B cell (primary cell): Measurements from ENCODE around the gene CASR. TPM values are rescaled to one million over a fixed set of nuclear protein-coding genes. Genes with fewer than 3 reads are reported as not detected.

Source experiments
- ATAC-seq: fragments of 200-7000 bp; cut with Tn5 transposase; one replicate; pipeline ENCODE4 v1.10.0; 2021; ENCODE audit warnings: low read depth, mild to moderate bottlenecking, moderate number of reproducible peaks, moderate library complexity
- CTCF ChIA-PET: fragments of 350-600 bp; sonication (Branson Sonifier 250); formaldehyde crosslinking; loops from one replicate; lab custom pipeline; 2021; ENCODE audit warnings: antibody characterized with exemption, inconsistent platforms; lab: Charles Lee
- POLR2A ChIA-PET: fragments of 350-600 bp; sonication (Branson Sonifier 250); formaldehyde crosslinking; loops from one replicate; lab custom pipeline; 2021; ENCODE audit warnings: antibody characterized with exemption; lab: Charles Lee
- DNase-seq: peaks from one replicate; pipeline ENCODE4 v3.0.0; 2013
- H2AFZ ChIP-seq: 2 replicates; pipeline ENCODE4 v1.6.1; 2012; ENCODE audit warnings: mild to moderate bottlenecking, low read depth, low read length; ENCODE audit not compliant: insufficient read depth, poor library complexity, severe bottlenecking
- H3K27ac ChIP-seq, 2 donors: 1 replicate in 1 of 2; 2 replicates in 1 of 2; pipeline ENCODE4 v1.5.1; 2012 to 2013; ENCODE audit warnings: low read length in 2 of 2, mild to moderate bottlenecking in 2 of 2, moderate library complexity in 1 of 2
- H3K27me3 ChIP-seq, 4 experiments: fragments of 200-600 bp in 1 of 4; sonication (generic) in 1 of 4; replicated peaks in 1 of 4; 1 replicate in 2 of 4; 2 replicates in 2 of 4; pipeline versions ENCODE4 v1.6.1 to v1.7.0; 2013 to 2016; ENCODE audit warnings: low read length in 3 of 4, mild to moderate bottlenecking in 2 of 4, mixed read lengths in 1 of 4, moderate library complexity in 1 of 4; ENCODE audit not compliant: insufficient read depth in 4 of 4, control insufficient read depth in 3 of 4; ENCODE audit errors: control extremely low read depth in 1 of 4
- H3K36me3 ChIP-seq, 2 experiments: replicated peaks in 1 of 2; 1 replicate in 1 of 2; 2 replicates in 1 of 2; pipeline versions ENCODE4 v1.6.1 to v1.7.1; 2013; ENCODE audit warnings: low read length in 1 of 2; ENCODE audit not compliant: insufficient read depth in 2 of 2, control insufficient read depth in 1 of 2; ENCODE audit errors: control extremely low read depth in 1 of 2, extremely low read depth in 1 of 2
- H3K4me1 ChIP-seq, 2 donors: fragments of 200-600 bp in 1 of 2; sonication (generic) in 1 of 2; 1 replicate in 1 of 2; 2 replicates in 1 of 2; pipeline versions ENCODE4 v1.5.1 to v1.6.1; 2013 to 2017; ENCODE audit warnings: low read length in 2 of 2; ENCODE audit not compliant: control insufficient read depth in 2 of 2, insufficient read depth in 2 of 2
- H3K4me2 ChIP-seq: replicated peaks from 2 replicates; pipeline ENCODE3; 2012; ENCODE audit warnings: mild to moderate bottlenecking, low read depth, low read length; ENCODE audit not compliant: poor library complexity, severe bottlenecking
- H3K4me3 ChIP-seq, 5 experiments: fragments of 200-600 bp in 1 of 5; sonication (generic) in 1 of 5; 1 replicate in 3 of 5; 2 replicates in 2 of 5; pipeline versions ENCODE4 v1.5.1 to v1.7.0; 2011 to 2016; ENCODE audit warnings: low read length in 4 of 5, mild to moderate bottlenecking in 4 of 5, low read depth in 2 of 5, control low read depth in 1 of 5, moderate library complexity in 1 of 5; ENCODE audit not compliant: insufficient read depth in 1 of 5; ENCODE audit errors: control extremely low read depth in 1 of 5, extremely low read depth in 1 of 5
- H3K79me2 ChIP-seq: fragments of 200-600 bp; sonication (generic); one replicate; pipeline ENCODE4 v1.6.0; 2016; ENCODE audit warnings: low read length; ENCODE audit not compliant: control insufficient read depth, insufficient read depth
- H3K9ac ChIP-seq: fragments of 200-600 bp; sonication (generic); 2 replicates; pipeline ENCODE4 v1.6.1; 2017; ENCODE audit warnings: mild to moderate bottlenecking, low read length, moderate library complexity
- H3K9me3 ChIP-seq, 3 donors: one replicate each; pipeline versions ENCODE4 v1.6.1 to v1.7.1; 2013; ENCODE audit warnings: low read length in 2 of 3; ENCODE audit not compliant: control insufficient read depth in 2 of 3, insufficient read depth in 1 of 3; ENCODE audit errors: control extremely low read depth in 1 of 3
- H4K20me1 ChIP-seq: 2 replicates; pipeline ENCODE4 v1.6.0; 2012; ENCODE audit warnings: mild to moderate bottlenecking, low read length; ENCODE audit not compliant: insufficient read depth, control insufficient read depth, poor library complexity, severe bottlenecking
- H3K27ac Mint-ChIP-seq: one replicate; pipeline ENCODE4 v1.8.0; 2021; ENCODE audit warnings: mixed read lengths
- H3K27me3 Mint-ChIP-seq: one replicate; pipeline ENCODE4 v1.8.0; 2021; ENCODE audit warnings: mixed read lengths
- H3K4me1 Mint-ChIP-seq: one replicate; pipeline ENCODE4 v1.8.0; 2021; ENCODE audit warnings: mixed read lengths
- H3K4me3 Mint-ChIP-seq: one replicate; pipeline ENCODE4 v1.8.0; 2021; ENCODE audit warnings: mixed read lengths
- H3K9me3 Mint-ChIP-seq: one replicate; pipeline ENCODE4 v1.8.0; 2022; ENCODE audit warnings: mixed read lengths; ENCODE audit not compliant: insufficient read depth
- CTCF ChIP-seq: fragments of 200-600 bp; IDR thresholded peaks from one replicate; pipeline ENCODE4 v1.8.0; 2022; ENCODE audit warnings: antibody characterized with exemption, mild to moderate bottlenecking
- EZH2 ChIP-seq: IDR thresholded peaks from 2 replicates; pipeline ENCODE4 v1.6.1; 2012; ENCODE audit warnings: borderline replicate concordance, low read depth, mild to moderate bottlenecking, moderate library complexity, low read length; ENCODE audit not compliant: insufficient read depth, poor library complexity, severe bottlenecking
- WGBS: methylation state at CpG from one replicate; pipeline ENCODE4 v1.1.5; 2013; ENCODE audit warnings: missing lambda C conversion rate; ENCODE audit not compliant: insufficient coverage; 5-methylcytosine and 5-hydroxymethylcytosine counted together
- intact Hi-C: fragments of 100-400 bp; cut with micrococcal nuclease; formaldehyde crosslinking; loops from one replicate; pipeline ENCODE4 v1.10.0; 2022
- polyA plus RNA-seq: library from polyadenylated mRNA; depleted of rRNA; stranded (reverse); fragments of >200 nt; gene quantifications from 2 replicates; pipeline ENCODE4 v1.2.3, GENCODE V29; 2012
- total RNA-seq, 2 donors: library from RNA; stranded (reverse); fragments of 120-200 nt in 1 of 2; gene quantifications; 1 replicate in 1 of 2; 2 replicates in 1 of 2; pipeline versions ENCODE4 v1.2.3 to v1.2.4, GENCODE V29; 2013 to 2022

The CASR gene
- total and polyA plus RNA-seq, 2 donors (not counting 1 experiment from before 2014, with no cell fraction given) = not detected

GRCh38 chr3:122305818-122306621 is 122.6 kb downstream of the CASR start:
- no peak overlapping the region for H3K4me2 ChIP-seq
- H3K4me3 Mint-ChIP-seq = no peak overlapping the region
- H3K9ac ChIP-seq = no peak overlapping the region
- intact Hi-C loops = no loop called here
- H3K27ac ChIP-seq = no peak overlapping the region
- H3K27me3 Mint-ChIP-seq = no peaks in the 10 kb centered on the region
- H3K27ac Mint-ChIP-seq = no peak overlapping the region
- no peak overlapping the region for H2AFZ ChIP-seq
- no peaks in the 10 kb centered on the region for H3K4me1 ChIP-seq
- TF ChIP-seq EZH2 (no peak), CTCF (no peak)
- CTCF ChIA-PET = interaction anchor here (1.6 kb wide), 1 partner anchor 12 kb away, joined by 5 read pairs; no protein-coding TSS in a partner anchor
- no peaks in the 10 kb centered on the region for H3K9me3 ChIP-seq
- H3K4me3 ChIP-seq = no peak overlapping the region
- POLR2A ChIA-PET = no interaction called here
- WGBS = 49% methylated on average over 3 of the region's 3 CpGs
- H3K79me2 ChIP-seq = no peaks in the 10 kb centered on the region
- no peaks in the 10 kb centered on the region for H3K36me3 ChIP-seq
- no peak for DNase-seq
- ATAC-seq = no peak
- no peaks in the 10 kb centered on the region for H3K9me3 Mint-ChIP-seq
- peaks cover 0 to 2% (median 0%) of the 10 kb centered on the region in 4 experiments for H3K27me3 ChIP-seq
- H3K4me1 Mint-ChIP-seq = no peaks in the 10 kb centered on the region
- H4K20me1 ChIP-seq = no peaks in the 10 kb centered on the region

GRCh38 chr3:122306622-122306953 is 123.1 kb downstream of the CASR start:
- Mint-ChIP-seq H3K4me1 (no peaks in the 10 kb centered on the region), H3K9me3 (no peaks in the 10 kb centered on the region), H3K27ac (no peak overlapping the region), H3K4me3 (no peak overlapping the region), H3K27me3 (no peaks in the 10 kb centered on the region)
- POLR2A ChIA-PET = no interaction called here
- no peak overlapping the region for H3K4me3 ChIP-seq
- no peaks in the 10 kb centered on the region for H3K36me3 ChIP-seq
- H2AFZ ChIP-seq = no peak overlapping the region
- no peaks in the 10 kb centered on the region for H4K20me1 ChIP-seq
- no peak overlapping the region for H3K4me2 ChIP-seq
- DNase-seq = no peak
- intact Hi-C loops = no loop called here
- no peaks in the 10 kb centered on the region for H3K4me1 ChIP-seq
- CTCF ChIA-PET = interaction anchor here (1.6 kb wide), 1 partner anchor 12 kb away, joined by 5 read pairs; no protein-coding TSS in a partner anchor
- peaks cover 0 to 2% (median 0%) of the 10 kb centered on the region in 4 experiments for H3K27me3 ChIP-seq
- H3K79me2 ChIP-seq = no peaks in the 10 kb centered on the region
- TF ChIP-seq EZH2 = no peak
- TF ChIP-seq CTCF = no peak
- no peak overlapping the region for H3K27ac ChIP-seq
- WGBS = no CpG with 5 or more reads among the region's 2 CpGs
- no peaks in the 10 kb centered on the region for H3K9me3 ChIP-seq
- H3K9ac ChIP-seq = no peak overlapping the region
- ATAC-seq = no peak
